H1 (cell line): ENCODE measurements around the gene NPC1L1. TPM values are rescaled to one million over a fixed set of nuclear protein-coding genes. Genes with fewer than 3 reads are reported as not detected.
A peak's percentile ranks its signal among the peaks of the same experiment; 100 is the strongest.
"Not testable (repeated sequence)": the region's sequence is repeated elsewhere in the genome, so short reads cannot be mapped to it uniquely, and the experiment has no call there.

Experiments
- CTCF ChIA-PET: fragments of 300-600 bp; sonication (Branson Sonifier 250); formaldehyde crosslinking; loops from one replicate; lab custom pipeline; 2021; ENCODE audit not compliant: partially characterized antibody; lab: Charles Lee
- POLR2A ChIA-PET: fragments of 300-600 bp; sonication (Branson Sonifier 250); formaldehyde crosslinking; loops from one replicate; lab custom pipeline; 2021; ENCODE audit warnings: inconsistent platforms; ENCODE audit not compliant: partially characterized antibody; lab: Charles Lee
- DNase-seq, 2 experiments: peaks; one replicate each; pipeline versions ENCODE4 v3.0.0 to v3.0.0-alpha.2; 2010 to 2022; ENCODE audit warnings: low spot score in 2 of 2, low read depth in 1 of 2, mixed read lengths in 1 of 2
- FAIRE-seq: peaks from 2 replicates; lab custom pipeline; 2011; peaks lifted over from hg19 to GRCh38; lab: Jason Lieb, UNC
- H2AFZ ChIP-seq: 2 replicates; pipeline ENCODE4 v1.8.1; 2012; ENCODE audit warnings: low read length, inconsistent platforms
- H2AK5ac ChIP-seq: 2 replicates; pipeline ENCODE4 v1.6.1; 2013; ENCODE audit warnings: low read depth, low read length
- H2BK120ac ChIP-seq: replicated peaks from 2 replicates; pipeline ENCODE3; 2013; ENCODE audit warnings: low read depth, low read length, inconsistent platforms
- H2BK12ac ChIP-seq: 2 replicates; pipeline ENCODE4 v1.6.1; 2013; ENCODE audit warnings: low read depth, low read length
- H2BK15ac ChIP-seq: 2 replicates; pipeline ENCODE4 v1.6.1; 2013; ENCODE audit warnings: low read length
- H2BK20ac ChIP-seq: 2 replicates; pipeline ENCODE4 v1.6.1; 2013; ENCODE audit warnings: low read length
- H2BK5ac ChIP-seq: 2 replicates; pipeline ENCODE4 v1.6.1; 2013; ENCODE audit warnings: low read depth, low read length
- H3K14ac ChIP-seq: 2 replicates; pipeline ENCODE4 v1.6.1; 2013; ENCODE audit warnings: inconsistent platforms; ENCODE audit not compliant: insufficient read length
- H3K18ac ChIP-seq: 2 replicates; pipeline ENCODE4 v1.6.1; 2013; ENCODE audit warnings: low read length; ENCODE audit errors: extremely low read depth
- H3K23ac ChIP-seq: 2 replicates; pipeline ENCODE4 v1.6.1; 2013; ENCODE audit warnings: inconsistent platforms; ENCODE audit not compliant: insufficient read length
- H3K23me2 ChIP-seq: 2 replicates; pipeline ENCODE4 v1.6.1; 2013; ENCODE audit warnings: low read depth, low read length
- H3K27ac ChIP-seq: 2 replicates; pipeline ENCODE4 v1.6.1; 2011; ENCODE audit warnings: low read depth, low read length, inconsistent platforms
- H3K27me3 ChIP-seq, 4 experiments: replicated peaks in 1 of 4; 1 replicate in 1 of 4; 2 replicates in 3 of 4; pipeline versions ENCODE4 v1.6.1 to v1.8.1; 2011 to 2013; ENCODE audit warnings: low read length in 3 of 4, mild to moderate bottlenecking in 3 of 4, inconsistent platforms in 2 of 4, mixed read lengths in 2 of 4, moderate library complexity in 1 of 4; ENCODE audit not compliant: control insufficient read depth in 3 of 4, insufficient read depth in 3 of 4; ENCODE audit errors: extremely low read depth in 1 of 4
- H3K36me3 ChIP-seq, 4 experiments: 2 replicates each; pipeline versions ENCODE4 v1.6.1 to v1.8.1; 2011 to 2013; ENCODE audit warnings: mild to moderate bottlenecking in 4 of 4, low read length in 3 of 4, moderate library complexity in 2 of 4, control low read depth in 1 of 4, inconsistent platforms in 1 of 4; ENCODE audit not compliant: insufficient read depth in 4 of 4, control insufficient read depth in 2 of 4
- H3K4ac ChIP-seq: replicated peaks from 2 replicates; pipeline ENCODE3; 2013; ENCODE audit warnings: low read length, low read depth, mixed read lengths, inconsistent platforms; ENCODE audit not compliant: insufficient read length
- H3K4me1 ChIP-seq, 4 experiments: replicated peaks in 1 of 4; 1 replicate in 1 of 4; 2 replicates in 3 of 4; pipeline versions ENCODE4 v1.6.1 to v1.8.1; 2011 to 2013; ENCODE audit warnings: low read length in 3 of 4, inconsistent platforms in 2 of 4, mixed read lengths in 1 of 4; ENCODE audit not compliant: insufficient read depth in 4 of 4, control insufficient read depth in 3 of 4
- H3K4me2 ChIP-seq, 2 experiments: 2 replicates each; pipeline versions ENCODE4 v1.6.1 to v1.8.1; 2011 to 2013; ENCODE audit warnings: low read depth in 2 of 2, low read length in 2 of 2, control low read depth in 1 of 2, inconsistent platforms in 1 of 2, mild to moderate bottlenecking in 1 of 2; ENCODE audit not compliant: insufficient read depth in 1 of 2
- H3K4me3 ChIP-seq, 4 experiments: fragments of 200-600, 300-600 bp in 1 of 4; sonication (generic), shearing (Covaris generic), sonication (Bioruptor Twin) in 1 of 4; 2 replicates each; pipeline versions ENCODE4 v1.5.1 to v1.8.1; 2011 to 2016; ENCODE audit warnings: low read length in 4 of 4, low read depth in 3 of 4, control low read depth in 2 of 4, inconsistent platforms in 2 of 4, mild to moderate bottlenecking in 2 of 4, mixed read lengths in 1 of 4, moderate library complexity in 1 of 4; ENCODE audit not compliant: insufficient read depth in 2 of 4; ENCODE audit errors: extremely low read depth in 1 of 4
- H3K56ac ChIP-seq: replicated peaks from 2 replicates; pipeline ENCODE3; 2013; ENCODE audit warnings: low read depth, mild to moderate bottlenecking, mixed read lengths, low read length, inconsistent platforms; ENCODE audit not compliant: insufficient read length
- H3K79me1 ChIP-seq: 2 replicates; pipeline ENCODE4 v1.6.1; 2013; ENCODE audit warnings: low read depth, low read length, control low read depth
- H3K79me2 ChIP-seq, 2 experiments: 2 replicates each; pipeline versions ENCODE4 v1.6.1 to v1.8.1; 2012 to 2013; ENCODE audit warnings: low read length in 2 of 2, mild to moderate bottlenecking in 2 of 2, inconsistent platforms in 1 of 2; ENCODE audit not compliant: insufficient read depth in 2 of 2, control insufficient read depth in 1 of 2
- H3K9ac ChIP-seq, 4 experiments: replicated peaks in 1 of 4; 1 replicate in 1 of 4; 2 replicates in 3 of 4; pipeline versions ENCODE4 v1.6.1 to v1.8.1; 2011 to 2013; ENCODE audit warnings: low read depth in 3 of 4, low read length in 3 of 4, control low read depth in 2 of 4, mild to moderate bottlenecking in 2 of 4, moderate library complexity in 2 of 4, inconsistent platforms in 1 of 4; ENCODE audit errors: extremely low read depth in 1 of 4
- H3K9me3 ChIP-seq, 2 experiments: 2 replicates each; pipeline versions ENCODE4 v1.6.1 to v1.8.1; 2012 to 2013; ENCODE audit warnings: mild to moderate bottlenecking in 2 of 2, moderate library complexity in 2 of 2, control low read depth in 1 of 2, inconsistent platforms in 1 of 2, low read depth in 1 of 2, low read length in 1 of 2, mixed read lengths in 1 of 2; ENCODE audit not compliant: insufficient read depth in 2 of 2
- H4K20me1 ChIP-seq, 2 experiments: replicated peaks in 1 of 2; 2 replicates each; pipeline versions ENCODE3 to v1.8.1; 2011 to 2013; ENCODE audit warnings: inconsistent platforms in 2 of 2, low read length in 2 of 2, mild to moderate bottlenecking in 1 of 2; ENCODE audit not compliant: insufficient read depth in 2 of 2, control insufficient read depth in 1 of 2
- H4K5ac ChIP-seq: 2 replicates; pipeline ENCODE4 v1.6.1; 2013; ENCODE audit warnings: low read length, low read depth, mixed read lengths, inconsistent platforms; ENCODE audit not compliant: insufficient read length
- H4K8ac ChIP-seq: 2 replicates; pipeline ENCODE4 v1.8.0; 2013; ENCODE audit warnings: mild to moderate bottlenecking, moderate library complexity, low read length, inconsistent platforms; ENCODE audit not compliant: insufficient read depth; ENCODE audit errors: extremely low read depth
- H4K91ac ChIP-seq: replicated peaks from 2 replicates; pipeline ENCODE3; 2013; ENCODE audit warnings: low read length, mixed read lengths, inconsistent platforms; ENCODE audit not compliant: insufficient read length
- CTCF ChIP-seq, 3 experiments: IDR thresholded peaks; 1 replicate in 2 of 3; 2 replicates in 1 of 3; pipeline versions ENCODE4 v1.5.1 to v1.6.1; 2011; ENCODE audit warnings: low read length in 3 of 3, mild to moderate bottlenecking in 3 of 3, inconsistent platforms in 2 of 3, low read depth in 1 of 3, moderate library complexity in 1 of 3; ENCODE audit not compliant: insufficient read depth in 1 of 3; ENCODE audit errors: control extremely low read depth in 1 of 3
- WGBS, 2 experiments: shearing (Covaris generic) in 1 of 2; methylation state at CpG; one replicate each; pipeline versions ENCODE4 v1.1.6 to v1.1.7; 2013 to 2015; ENCODE audit warnings: low lambda C conversion rate in 2 of 2, mixed read lengths in 2 of 2, inconsistent platforms in 1 of 2, low coverage in 1 of 2, missing lambda C conversion rate in 1 of 2; ENCODE audit not compliant: insufficient replicate concordance in 2 of 2, insufficient coverage in 1 of 2, insufficient read length in 1 of 2; ENCODE audit errors: extremely low coverage in 1 of 2, missing lambda C conversion rate in 1 of 2; 5-methylcytosine and 5-hydroxymethylcytosine counted together
- polyA plus RNA-seq, 7 experiments: library from polyadenylated mRNA; depleted of rRNA in 3 of 7; stranded (reverse) in 5 of 7; unstranded in 2 of 7; fragments of >200 nt in 5 of 7; fragments of 200-250 nt in 2 of 7; gene quantifications; 1 replicate in 5 of 7; 2 replicates in 1 of 7; 4 replicates in 1 of 7; pipeline versions ENCODE4 v1.2.1 to v1.2.3, GENCODE V29; 2011 to 2013; ENCODE audit warnings: missing spikeins in 2 of 7, mixed read lengths in 2 of 7
- total RNA-seq: library from RNA; stranded (reverse); fragmentation: NEBNext Ultra II Directional; extraction: Animal tissue kit (Norgen Biotek cat#: 25700); gene quantifications from 2 replicates; pipeline ENCODE4 v1.2.1, GENCODE V29; 2021

Gene NPC1L1
- total and polyA plus RNA-seq, 2 of the 8 experiments (the other 6 are each of a cell fraction or from before 2014, with no cell fraction given): 0.06 to 0.21 TPM

GRCh38 chr7:44508328-44509030 lies 32.7 kb downstream of the NPC1L1 start (continued):
- TF ChIP-seq CTCF (IDR thresholded peaks at IDR 0.05; ENCODE audit: control extremely low read depth in 1 of 3, insufficient read depth in 1 of 3, low read depth in 1 of 3, low read length in 3 of 3): no peak

GRCh38 chr7:44506592-44507288 lies 34.4 kb downstream of the NPC1L1 start:
- H2BK120ac ChIP-seq, H3K36me3 ChIP-seq, H3K4me3 ChIP-seq, H3K9ac ChIP-seq, H3K18ac ChIP-seq, H3K56ac ChIP-seq, H2BK20ac ChIP-seq, H2AFZ ChIP-seq, DNase-seq, H3K4me2 ChIP-seq, H2AK5ac ChIP-seq, H4K20me1 ChIP-seq, H3K23ac ChIP-seq, H3K23me2 ChIP-seq, H2BK12ac ChIP-seq, H2BK5ac ChIP-seq, H3K79me2 ChIP-seq, H3K27ac ChIP-seq, H2BK15ac ChIP-seq, H3K27me3 ChIP-seq, H4K91ac ChIP-seq, H4K8ac ChIP-seq, H3K9me3 ChIP-seq, H3K14ac ChIP-seq, H3K4ac ChIP-seq, H4K5ac ChIP-seq, H3K79me1 ChIP-seq, H3K4me1 ChIP-seq, POLR2A ChIA-PET: not testable (repeated sequence)
- CTCF ChIA-PET: interaction anchor here (0.7 kb wide), 1 partner anchor 66 kb away, joined by 3 read pairs; no protein-coding TSS in a partner anchor
- WGBS, 2 experiments: 76% methylated on average over 3 of the region's 3 CpGs; no CpG with 5 or more reads in 1 of the 2 experiments
- FAIRE-seq: peak; percentile 55
